Ectodermal cell (in vitro differentiated cells): ENCODE results near the gene SORCS3.

Source experiments
- H3K27ac ChIP-seq: 2 replicates; pipeline ENCODE4 v1.7.0; 2013; ENCODE audit warnings: mild to moderate bottlenecking, low read depth, low read length; ENCODE audit not compliant: insufficient read depth, poor library complexity, severe bottlenecking
- H3K27me3 ChIP-seq: 2 replicates; pipeline ENCODE4 v1.7.0; 2013; ENCODE audit warnings: mild to moderate bottlenecking, low read length; ENCODE audit not compliant: insufficient read depth, control insufficient read depth, poor library complexity, severe bottlenecking
- H3K36me3 ChIP-seq: one replicate; pipeline ENCODE4 v1.7.0; 2013; ENCODE audit warnings: low read length; ENCODE audit not compliant: control insufficient read depth, insufficient read depth
- H3K4me1 ChIP-seq: one replicate; pipeline ENCODE4 v1.7.0; 2013; ENCODE audit warnings: low read length; ENCODE audit not compliant: control insufficient read depth, insufficient read depth
- H3K4me3 ChIP-seq: 2 replicates; pipeline ENCODE4 v1.7.0; 2013; ENCODE audit warnings: low read depth, low read length, control low read depth; ENCODE audit not compliant: insufficient read depth
- H3K9me3 ChIP-seq: 2 replicates; pipeline ENCODE4 v1.7.0; 2013; ENCODE audit warnings: mild to moderate bottlenecking, low read length, moderate library complexity; ENCODE audit not compliant: control insufficient read depth
- WGBS, 2 experiments: methylation state at CpG; one replicate each; pipeline ENCODE4 v1.1.7; 2013; ENCODE audit warnings: missing lambda C conversion rate in 2 of 2; 5-methylcytosine and 5-hydroxymethylcytosine counted together

The SORCS3 gene

DNA sequence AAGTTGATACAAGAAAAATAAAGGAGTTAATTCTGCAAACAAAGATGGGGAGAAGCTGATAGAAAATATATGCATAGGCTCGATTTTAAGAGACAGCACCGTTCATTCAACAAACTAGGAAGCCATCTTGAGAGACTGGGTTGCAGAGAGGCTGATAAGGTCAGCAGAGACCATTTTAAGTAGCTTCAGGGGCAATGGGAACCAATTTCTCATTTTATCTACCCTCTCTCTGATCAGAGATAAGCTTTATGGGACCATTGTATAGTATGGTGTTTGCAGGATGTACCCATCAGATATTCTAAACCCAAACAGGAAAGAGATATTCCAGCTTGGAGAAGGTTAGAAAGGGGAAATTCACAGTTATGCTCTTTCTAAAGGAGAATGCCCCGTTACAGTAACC lies 499.5 kb downstream of the SORCS3 start:
- Histone ChIP-seq H3K9me3 (no peaks in the 10 kb centered on the region), H3K27ac (no peak overlapping the region), H3K27me3 (no peaks in the 10 kb centered on the region), H3K4me1 (no peaks in the 10 kb centered on the region), H3K36me3 (no peaks in the 10 kb centered on the region), H3K4me3 (no peak overlapping the region)
- 87 to 97% methylated on average over 3 of the region's 3 CpGs for WGBS, 2 experiments

DNA sequence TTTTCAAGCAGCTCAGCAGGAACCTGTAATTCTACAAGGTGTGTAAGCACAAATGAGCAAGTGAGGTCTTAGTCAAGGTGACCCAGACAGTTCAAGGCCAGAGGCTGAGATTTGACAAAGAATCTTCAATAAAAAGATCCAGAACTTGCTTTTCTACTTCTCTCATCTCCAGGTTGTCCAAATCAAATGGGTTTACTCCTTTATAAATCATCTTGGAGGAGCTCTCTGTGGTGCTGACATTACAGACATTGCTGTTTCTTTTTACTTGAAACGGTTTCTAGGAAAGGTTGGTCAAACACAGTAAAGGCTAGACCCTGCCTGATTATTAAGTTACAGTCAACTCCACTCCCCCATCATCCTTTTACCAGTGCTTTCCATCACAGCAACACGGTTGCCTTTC lies 504.6 kb downstream of the SORCS3 start:
- no peak overlapping the region for H3K27ac ChIP-seq
- no peaks in the 10 kb centered on the region for H3K36me3 ChIP-seq
- H3K4me1 ChIP-seq, result peaks cover 4% of the 10 kb centered on the region
- H3K9me3 ChIP-seq, result no peaks in the 10 kb centered on the region
- no peak overlapping the region for H3K4me3 ChIP-seq
- WGBS, 2 experiments, result 82 to 93% methylated on average over 2 of the region's 2 CpGs
- H3K27me3 ChIP-seq, result no peaks in the 10 kb centered on the region

DNA sequence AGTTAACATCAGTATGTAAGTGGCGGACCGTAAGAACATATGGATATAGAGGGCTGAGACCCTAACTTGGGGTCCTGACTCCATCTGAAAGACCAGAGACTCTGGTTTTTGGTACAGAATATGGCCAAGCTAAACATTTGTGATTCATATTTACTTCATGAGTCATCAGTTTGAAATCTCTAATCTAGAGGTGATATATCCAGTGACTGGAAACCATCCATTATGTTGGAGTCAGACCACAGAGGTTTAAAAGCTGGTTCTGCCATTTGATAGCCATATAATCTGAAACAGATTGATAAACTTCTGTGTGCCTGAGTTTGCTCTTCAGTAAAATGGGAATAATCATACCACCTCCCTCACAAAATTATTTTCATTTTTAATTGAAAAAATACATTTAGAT lies 505.3 kb downstream of the SORCS3 start:
- Histone ChIP-seq H3K4me1 (peaks cover 4% of the 10 kb centered on the region), H3K27ac (no peak overlapping the region), H3K27me3 (no peaks in the 10 kb centered on the region), H3K4me3 (no peak overlapping the region), H3K9me3 (no peaks in the 10 kb centered on the region), H3K36me3 (no peaks in the 10 kb centered on the region)
- 96 to 99% methylated on average over 2 of the region's 2 CpGs for WGBS, 2 experiments

DNA sequence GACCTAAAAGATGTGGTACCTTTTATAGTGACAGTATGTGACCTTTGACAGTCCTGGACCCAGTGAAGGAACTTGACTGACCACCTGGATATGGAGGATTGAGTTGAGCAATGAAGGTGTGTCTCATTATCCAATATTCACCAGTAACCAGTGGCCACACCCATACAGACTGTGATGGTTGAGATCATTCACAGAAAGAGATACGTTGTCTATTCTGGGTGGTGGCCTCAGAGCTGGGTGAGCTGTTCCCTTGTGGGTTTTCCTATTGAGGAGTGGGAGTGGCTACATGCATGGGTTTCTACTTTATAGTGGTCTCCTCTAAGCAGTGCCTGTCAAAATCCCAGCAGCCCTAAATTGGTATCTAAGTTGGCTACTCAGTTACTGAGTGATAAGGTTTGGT lies 507.4 kb downstream of the SORCS3 start:
- H3K36me3 ChIP-seq, result no peaks in the 10 kb centered on the region
- H3K4me3 ChIP-seq, result no peak overlapping the region
- H3K27ac ChIP-seq, result no peak overlapping the region
- H3K4me1 ChIP-seq, result peaks cover 4% of the 10 kb centered on the region
- 0% methylated on average over 1 of the region's 1 CpG for WGBS, 2 experiments
- H3K9me3 ChIP-seq, result no peaks in the 10 kb centered on the region
- no peaks in the 10 kb centered on the region for H3K27me3 ChIP-seq

DNA sequence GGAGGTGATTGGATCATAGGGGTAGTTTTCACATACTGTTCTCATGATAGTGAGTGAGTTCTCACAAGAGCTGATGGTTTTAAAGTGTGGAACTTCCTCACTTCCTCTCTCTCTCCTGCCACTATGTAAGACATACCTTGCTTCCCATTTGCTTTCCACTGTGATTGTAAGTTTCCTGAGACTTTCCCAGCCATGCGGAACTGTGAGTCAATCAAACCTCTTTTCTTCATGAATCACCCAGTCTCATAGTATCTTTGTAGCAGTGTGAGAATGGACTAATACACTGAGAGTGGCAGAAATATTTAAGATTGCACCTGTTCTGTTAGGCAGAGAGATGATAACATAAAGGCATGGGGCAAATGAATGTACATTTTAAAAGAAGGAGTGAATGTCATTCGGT lies 507.8 kb downstream of the SORCS3 start:
- no peak overlapping the region for H3K27ac ChIP-seq
- 91 to 100% methylated on average over 2 of the region's 2 CpGs for WGBS, 2 experiments

DNA sequence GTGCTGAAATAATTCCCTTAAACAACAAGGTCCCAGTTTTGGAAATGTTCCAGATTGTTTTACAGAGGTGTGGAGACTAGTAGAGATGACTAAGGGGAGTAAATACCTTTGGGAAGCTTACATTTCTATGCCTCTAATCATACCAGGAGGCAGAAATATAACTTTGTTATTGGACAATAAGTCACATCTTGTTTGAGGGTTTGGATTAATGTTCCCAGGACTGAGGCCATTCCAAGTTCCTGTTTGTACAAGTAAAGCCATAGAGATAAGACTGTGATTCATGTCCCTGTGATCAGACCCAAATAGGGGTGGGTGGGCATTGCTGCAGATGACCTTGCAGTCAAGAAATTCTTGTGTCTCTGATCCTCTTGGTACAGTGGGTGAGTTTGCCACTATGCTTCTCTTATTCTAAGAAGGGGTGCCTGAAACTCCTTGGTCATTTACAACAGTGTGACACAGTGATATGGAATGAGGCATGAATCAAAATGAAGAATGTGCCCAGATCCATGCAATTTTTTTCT lies 508.3 kb downstream of the SORCS3 start:
- H3K4me1 ChIP-seq, result peaks cover 9% of the 10 kb centered on the region
- H3K27ac ChIP-seq, result no peak overlapping the region
- H3K36me3 ChIP-seq, result no peaks in the 10 kb centered on the region
- H3K4me3 ChIP-seq, result no peak overlapping the region
- no peaks in the 10 kb centered on the region for H3K27me3 ChIP-seq
- H3K9me3 ChIP-seq, result no peaks in the 10 kb centered on the region

More for the DNA sequence above, 507.8 kb downstream of the SORCS3 start:
- H3K4me1 ChIP-seq, result peaks cover 5% of the 10 kb centered on the region
- no peaks in the 10 kb centered on the region for H3K27me3 ChIP-seq
- no peaks in the 10 kb centered on the region for H3K9me3 ChIP-seq
- H3K36me3 ChIP-seq, result no peaks in the 10 kb centered on the region
- no peak overlapping the region for H3K4me3 ChIP-seq

DNA sequence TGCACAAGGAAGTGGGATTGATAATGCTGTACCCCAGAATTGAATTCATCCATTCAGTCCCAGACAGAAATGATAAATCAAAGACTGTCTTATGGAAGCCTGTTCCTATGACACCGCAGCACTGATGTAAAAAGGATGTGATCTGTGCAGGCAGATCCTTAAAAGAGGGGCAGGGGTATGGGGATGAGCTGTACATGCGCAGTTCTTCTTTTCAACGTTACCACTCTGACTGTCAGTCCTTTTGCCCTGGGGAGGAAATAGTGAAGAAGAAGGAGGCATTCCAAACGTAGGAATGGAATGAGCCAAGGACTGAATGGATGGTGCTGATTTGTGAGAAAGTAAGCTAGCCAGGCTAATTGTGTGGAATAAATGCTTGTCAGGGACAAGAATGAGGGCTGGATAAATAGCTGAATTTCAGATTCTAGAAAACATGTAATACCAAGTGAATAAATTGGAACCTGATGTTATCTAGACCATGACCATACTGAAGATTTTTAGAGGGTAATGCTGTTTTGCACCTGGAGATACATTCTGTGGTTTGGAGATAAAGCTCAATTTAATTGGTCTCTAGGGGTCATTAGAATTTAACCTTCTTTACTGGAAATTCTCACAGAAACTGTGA lies 509.3 kb downstream of the SORCS3 start:
- WGBS, 2 experiments, result 85 to 92% methylated on average over 4 of the region's 4 CpGs

DNA sequence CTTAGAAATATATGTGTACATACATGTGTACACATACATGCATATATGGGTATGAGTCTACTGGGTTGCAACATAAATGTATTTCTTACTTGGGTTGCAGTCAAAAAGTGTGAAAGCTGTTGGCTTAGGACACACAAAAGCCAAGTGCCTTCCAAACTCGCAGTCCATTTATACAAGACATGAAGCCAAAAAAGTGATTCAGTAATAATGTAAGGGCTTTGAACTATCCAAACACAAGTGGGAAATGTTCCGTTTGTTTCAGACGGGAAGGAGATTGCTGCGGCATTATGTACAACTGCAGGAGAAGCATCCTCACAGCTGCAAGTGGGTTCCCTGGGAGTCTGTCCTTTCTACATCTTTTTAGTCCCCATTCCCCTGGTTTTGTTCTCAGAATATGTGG lies 513.6 kb downstream of the SORCS3 start:
- Histone ChIP-seq H3K4me1 (peaks cover 9% of the 10 kb centered on the region), H3K36me3 (no peaks in the 10 kb centered on the region), H3K27me3 (no peaks in the 10 kb centered on the region), H3K4me3 (no peak overlapping the region), H3K27ac (no peak overlapping the region), H3K9me3 (no peaks in the 10 kb centered on the region)
- WGBS, 2 experiments, result 97% methylated on average over 4 of the region's 4 CpGs

More for the DNA sequence above, 509.3 kb downstream of the SORCS3 start:
- Histone ChIP-seq H3K36me3 (no peaks in the 10 kb centered on the region), H3K4me3 (no peak overlapping the region), H3K27ac (no peak overlapping the region), H3K4me1 (peaks cover 9% of the 10 kb centered on the region), H3K27me3 (no peaks in the 10 kb centered on the region), H3K9me3 (no peaks in the 10 kb centered on the region)

DNA sequence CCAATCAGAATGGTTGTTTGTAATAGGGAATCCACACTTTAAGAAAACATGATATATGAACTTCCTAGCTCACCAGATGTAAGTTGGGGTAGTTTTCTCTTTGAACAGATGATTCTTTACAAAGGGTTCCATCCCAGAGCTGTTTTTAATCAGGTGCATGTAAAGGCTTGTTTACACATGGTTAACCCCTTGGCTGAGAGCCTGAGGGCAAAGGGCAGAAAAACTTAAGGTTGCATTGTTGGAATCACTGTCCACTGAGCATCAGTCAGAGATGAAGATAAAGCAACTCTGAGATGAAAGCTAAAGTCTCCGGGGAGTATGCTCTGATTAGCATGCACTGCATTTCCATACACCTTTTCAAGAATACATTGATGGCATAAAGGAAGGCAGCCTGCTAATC lies 518.2 kb downstream of the SORCS3 start:
- Histone ChIP-seq H3K27me3 (no peaks in the 10 kb centered on the region), H3K4me3 (no peak overlapping the region), H3K27ac (no peak overlapping the region), H3K9me3 (no peaks in the 10 kb centered on the region), H3K4me1 (peaks cover under 1% of the 10 kb centered on the region), H3K36me3 (no peaks in the 10 kb centered on the region)
- 65 to 78% methylated on average over 1 of the region's 1 CpG for WGBS, 2 experiments

DNA sequence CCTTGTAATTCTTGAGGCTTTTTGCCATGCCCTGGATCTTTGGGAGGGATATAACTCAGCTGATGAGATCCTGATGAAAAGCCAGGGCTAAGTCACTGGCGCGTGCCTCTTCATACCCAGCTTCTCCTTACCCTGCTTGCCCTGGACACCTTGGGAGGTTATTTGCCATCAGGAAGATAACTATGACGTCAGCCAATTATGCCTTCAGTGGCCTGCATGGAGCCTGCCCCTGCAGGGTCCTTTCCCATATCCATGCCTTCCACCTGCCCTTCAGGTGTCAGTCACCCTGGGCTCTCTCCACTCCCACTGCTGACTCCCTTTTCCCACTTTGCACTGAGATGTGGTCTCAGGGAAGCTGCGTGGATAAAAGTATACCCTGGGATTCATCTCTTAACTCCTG lies 520.1 kb downstream of the SORCS3 start:
- H3K4me1 ChIP-seq, result no peaks in the 10 kb centered on the region
- WGBS, 2 experiments, result 93% methylated on average over 4 of the region's 4 CpGs
- H3K27ac ChIP-seq, result no peak overlapping the region
- H3K27me3 ChIP-seq, result no peaks in the 10 kb centered on the region
- no peaks in the 10 kb centered on the region for H3K9me3 ChIP-seq
- no peak overlapping the region for H3K4me3 ChIP-seq
- no peaks in the 10 kb centered on the region for H3K36me3 ChIP-seq

DNA sequence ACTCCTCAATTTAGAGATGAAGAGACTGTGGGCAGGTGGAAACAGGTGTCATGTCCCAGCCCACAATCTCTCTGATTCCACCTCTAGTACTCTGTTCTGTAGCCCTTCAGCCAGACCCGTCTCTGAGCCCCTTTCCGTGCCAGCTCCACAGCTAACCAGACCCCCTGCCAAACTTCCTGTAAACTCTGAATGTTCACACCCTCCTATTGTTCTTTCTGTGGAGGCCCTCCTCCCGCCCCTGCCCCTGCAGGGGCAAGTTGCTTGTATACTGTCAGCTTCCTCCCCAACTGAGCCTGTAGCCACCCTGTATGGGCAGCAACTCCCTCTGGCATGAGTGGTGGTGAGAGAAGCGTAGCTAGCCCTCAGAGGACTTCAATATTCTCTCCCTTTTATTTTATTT lies 520.7 kb downstream of the SORCS3 start:
- H3K27ac ChIP-seq, result no peak overlapping the region
- WGBS, 2 experiments, result 60 to 61% methylated on average over 3 of the region's 4 CpGs
- H3K27me3 ChIP-seq, result no peaks in the 10 kb centered on the region
- no peak overlapping the region for H3K4me3 ChIP-seq
- no peaks in the 10 kb centered on the region for H3K9me3 ChIP-seq
- no peaks in the 10 kb centered on the region for H3K36me3 ChIP-seq
- H3K4me1 ChIP-seq, result no peaks in the 10 kb centered on the region
